Hematopoietic multipotent progenitor cell treated with erythropoietin and hydrocortisone succinate and interleukin-3 and kit ligand, for 6 days (in vitro differentiated cells): ENCODE measurements around the gene MYADM.
"Not testable (repeated sequence)": the region's sequence is repeated elsewhere in the genome, so short reads cannot be mapped to it uniquely, and the experiment has no call there.

Experiments
- DNase-seq: peaks from one replicate; pipeline ENCODE4 v3.0.0-alpha.2; 2015

MYADM gene, protein sequence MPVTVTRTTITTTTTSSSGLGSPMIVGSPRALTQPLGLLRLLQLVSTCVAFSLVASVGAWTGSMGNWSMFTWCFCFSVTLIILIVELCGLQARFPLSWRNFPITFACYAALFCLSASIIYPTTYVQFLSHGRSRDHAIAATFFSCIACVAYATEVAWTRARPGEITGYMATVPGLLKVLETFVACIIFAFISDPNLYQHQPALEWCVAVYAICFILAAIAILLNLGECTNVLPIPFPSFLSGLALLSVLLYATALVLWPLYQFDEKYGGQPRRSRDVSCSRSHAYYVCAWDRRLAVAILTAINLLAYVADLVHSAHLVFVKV

DNA sequence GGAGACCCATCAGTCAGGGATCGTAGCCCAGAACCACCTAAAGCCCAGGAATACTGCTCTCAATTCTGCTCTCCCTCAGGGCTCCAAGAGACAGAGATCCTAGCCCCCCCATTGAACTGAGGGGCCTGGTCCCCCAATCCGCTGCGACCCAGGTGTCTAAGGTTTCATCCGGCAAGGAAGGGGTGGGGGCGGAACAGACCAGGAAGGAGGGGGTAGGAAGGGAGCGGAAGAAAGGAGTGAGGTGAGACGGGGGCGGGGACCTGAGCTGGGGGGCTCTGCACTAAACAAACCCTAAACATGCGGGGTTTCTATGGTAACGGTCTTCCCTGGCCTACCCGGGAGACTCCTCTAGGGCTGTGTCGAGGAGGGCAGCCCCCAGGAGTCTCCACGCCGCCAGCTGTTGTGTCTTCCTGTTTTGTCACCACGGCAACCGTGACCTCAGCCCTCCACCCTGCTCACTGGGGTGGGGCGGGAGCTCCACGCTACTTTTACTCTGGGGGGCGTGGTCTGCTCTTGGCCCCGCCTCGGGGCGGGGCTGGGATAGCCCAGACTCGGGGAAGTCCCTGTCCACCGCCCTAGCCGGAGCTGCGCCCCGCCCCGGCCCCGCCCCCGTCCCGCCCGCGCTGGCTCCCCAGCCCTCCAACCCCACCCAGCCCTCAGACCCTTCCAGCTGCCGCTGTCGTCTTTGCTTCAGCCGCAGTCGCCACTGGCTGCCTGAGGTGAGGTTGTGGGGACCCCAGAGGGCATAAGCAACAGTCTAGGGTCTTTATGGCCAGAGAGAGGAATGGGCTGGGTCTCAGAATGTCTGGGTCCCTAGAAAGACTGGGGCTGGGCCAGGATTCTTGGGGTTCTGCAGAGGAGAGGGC lies at the start of gene MYADM:
Gene MYADM (plus strand): TSS at position 659 of the 866 bp plus-strand sequence. CDS start 5,647 bp downstream, outside the sequence.
- peak; percentile 97 for DNase-seq

DNA sequence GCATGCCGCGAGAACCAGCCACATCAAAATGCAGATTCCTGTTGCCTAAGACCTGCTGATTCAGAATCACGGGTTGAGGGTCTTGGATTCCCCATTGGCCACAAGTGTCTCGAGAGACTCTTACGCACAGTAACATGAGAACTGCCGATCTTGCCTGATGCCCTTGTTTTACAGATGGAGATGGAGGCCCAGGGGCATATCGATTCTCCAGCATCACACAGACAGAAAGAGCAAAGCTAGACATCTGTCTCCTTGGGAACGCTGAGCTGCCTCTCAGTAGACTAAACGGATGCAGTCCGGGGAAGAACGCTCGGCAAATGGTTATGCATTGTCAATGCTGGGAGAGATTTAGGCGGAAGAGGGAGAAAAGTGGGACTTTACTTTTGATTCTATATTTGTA lies 48.9 kb upstream of the MYADM start:
- DNase-seq: no peak

DNA sequence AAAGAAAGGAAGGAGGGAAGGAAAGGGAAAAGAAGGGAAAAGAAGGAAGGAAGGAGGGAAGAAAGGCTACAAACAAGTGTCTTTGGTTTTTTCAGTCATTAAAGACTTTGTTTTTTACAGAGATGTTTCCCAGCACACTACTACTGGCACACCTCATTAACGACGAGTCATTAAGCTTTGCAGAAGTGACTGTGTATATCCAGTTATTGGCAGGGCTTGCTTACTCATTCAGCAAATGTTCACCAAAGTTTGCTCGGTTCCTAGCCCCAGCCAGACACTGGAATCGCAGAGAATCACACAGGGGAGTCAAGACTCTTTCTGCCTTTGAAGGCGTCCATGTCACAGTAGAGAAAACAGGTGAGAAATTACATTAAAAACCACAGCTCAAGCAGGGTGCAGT lies 47.8 kb upstream of the MYADM start:
- no peak for DNase-seq

DNA sequence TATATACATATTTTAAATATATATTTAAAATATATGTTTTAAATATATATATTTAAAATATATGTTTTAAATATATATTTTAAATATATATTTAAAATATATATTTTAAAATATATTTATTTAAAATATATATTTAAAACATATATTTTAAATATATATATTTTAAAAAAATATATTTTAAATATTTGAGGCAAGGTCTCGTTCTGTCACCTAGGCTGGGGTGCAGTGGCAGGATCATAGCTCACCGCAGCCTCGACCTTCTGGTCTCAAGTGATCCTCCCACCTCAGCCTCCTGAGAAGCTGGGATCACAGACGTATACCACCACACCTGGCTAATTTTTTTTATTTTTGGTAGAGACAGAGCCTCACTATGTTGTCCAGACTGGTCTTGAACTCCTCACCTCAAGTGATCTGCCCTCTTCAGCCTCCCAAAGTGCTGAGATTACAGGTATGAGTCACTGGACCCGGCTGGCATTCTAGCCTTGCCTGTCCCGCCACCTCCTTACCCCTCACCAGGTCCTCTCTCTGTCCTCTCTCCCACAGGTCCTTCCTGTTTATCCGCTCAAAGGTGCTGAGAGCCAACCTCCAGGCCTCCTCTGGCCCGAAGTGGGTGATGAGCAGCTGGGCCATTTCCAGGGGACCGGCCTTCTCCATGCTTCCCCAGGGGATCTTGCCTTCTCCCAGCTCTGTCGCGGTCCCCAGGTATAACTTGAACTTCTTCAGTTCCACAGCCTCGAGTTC lies 44.1 kb upstream of the MYADM start:
- no peak for DNase-seq

DNA sequence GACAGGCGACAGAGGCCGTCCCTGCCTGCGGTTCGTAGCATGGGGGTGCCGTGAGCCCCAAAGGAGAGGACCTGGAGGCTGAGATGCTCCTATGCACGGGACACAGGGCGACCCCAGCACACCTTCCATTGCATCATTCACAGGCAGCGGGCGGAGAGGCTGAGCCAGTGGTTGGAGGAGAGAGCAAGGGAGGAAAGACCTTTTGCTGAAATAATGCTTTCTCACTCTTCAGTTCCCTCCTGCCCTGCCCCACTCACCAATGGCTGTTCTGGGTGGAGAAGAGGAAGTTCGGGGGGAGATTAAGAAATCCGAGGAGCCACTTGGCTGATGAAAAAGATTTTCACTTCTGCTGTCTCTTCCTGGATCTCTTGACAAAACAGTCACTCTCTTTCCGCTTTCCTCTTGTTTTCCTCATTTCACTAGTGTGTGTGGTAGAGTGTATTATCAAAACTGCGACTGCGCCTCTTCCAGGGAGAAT lies 43.5 kb upstream of the MYADM start, which contains the start of gene NLRP12:
Gene NLRP12 (minus strand): TSS at position 181 of the 478 bp plus-strand sequence. CDS start 140 bp downstream, at position 41.
- peak; percentile 75 for DNase-seq

DNA sequence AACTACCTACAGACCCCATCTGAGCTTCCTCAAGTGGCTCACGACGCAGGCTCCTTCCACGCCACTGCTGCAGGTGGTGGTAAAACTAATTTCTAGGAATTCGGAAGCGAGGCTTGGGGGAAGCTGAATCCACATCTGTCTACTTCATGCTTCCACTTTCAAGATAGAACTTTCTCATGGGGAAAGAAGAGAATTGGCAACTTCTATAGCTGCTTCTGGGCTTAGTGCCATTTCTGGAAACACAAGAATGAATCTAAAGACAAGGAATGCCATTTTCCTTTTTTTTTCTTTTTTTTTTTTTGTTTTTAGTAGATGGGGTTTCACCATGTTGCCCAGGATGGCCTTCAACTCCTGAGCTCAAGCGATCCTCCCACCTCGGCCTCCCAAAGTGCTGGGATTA lies 40.8 kb upstream of the MYADM start:
- no peak for DNase-seq

DNA sequence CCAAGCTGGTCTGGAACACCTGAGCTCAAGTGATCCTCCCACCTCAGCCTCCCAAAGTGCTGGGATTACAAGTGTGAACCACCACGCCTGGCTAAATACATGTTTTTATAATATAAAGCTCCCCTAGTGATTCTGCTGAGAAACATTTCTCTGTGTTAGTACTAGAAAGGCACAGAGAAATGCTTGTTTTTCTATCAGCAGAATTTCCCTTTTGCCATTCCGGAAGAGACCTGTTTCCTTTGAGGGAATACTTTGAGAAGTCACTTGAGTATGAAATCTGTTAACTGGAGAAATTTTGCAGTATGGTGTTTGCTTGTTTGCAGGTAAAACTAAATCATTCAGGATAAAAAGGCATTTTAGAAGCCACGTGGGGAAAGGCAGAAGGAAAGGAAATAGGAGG lies 39.2 kb upstream of the MYADM start:
- DNase-seq: no peak

DNA sequence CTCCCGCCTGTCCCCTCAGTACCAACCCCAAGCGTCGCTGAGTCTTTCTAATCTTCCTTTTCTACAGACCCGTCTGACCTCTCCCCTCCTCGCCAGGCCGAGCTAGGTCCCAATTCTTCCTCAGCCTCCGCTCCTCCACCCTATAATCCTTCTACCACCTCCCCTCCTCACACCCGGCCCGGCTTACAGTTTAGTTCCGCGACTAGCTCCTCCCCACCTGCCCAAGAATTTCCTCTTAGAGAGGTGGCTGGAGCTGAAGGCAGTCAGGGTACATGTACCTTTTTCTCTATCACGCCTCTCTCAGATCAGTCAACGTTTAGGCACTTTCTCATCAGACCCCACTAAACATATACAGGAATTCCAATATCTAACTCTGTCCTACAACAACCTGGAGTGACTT lies 34.8 kb upstream of the MYADM start:
- DNase-seq: not testable (repeated sequence)

DNA sequence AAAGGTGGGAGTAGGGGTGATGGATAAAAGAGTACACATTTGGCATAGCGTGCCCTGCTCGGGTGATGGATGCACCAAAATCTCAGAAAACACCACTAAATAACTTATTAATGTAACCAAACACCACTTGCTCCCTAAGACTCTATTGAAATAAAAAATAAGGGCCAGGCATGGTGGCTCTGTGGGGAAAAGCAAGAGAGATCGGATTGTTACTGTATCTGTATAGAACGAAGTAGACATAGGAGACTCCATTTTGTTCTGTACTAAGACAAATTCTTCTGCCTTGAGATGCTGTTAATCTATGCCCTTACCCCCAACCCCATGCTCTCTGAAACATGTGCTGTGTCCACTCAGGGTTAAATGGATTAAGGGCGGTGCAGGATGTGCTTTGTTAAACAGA lies 29.2 kb upstream of the MYADM start:
- not testable (repeated sequence) for DNase-seq

DNA sequence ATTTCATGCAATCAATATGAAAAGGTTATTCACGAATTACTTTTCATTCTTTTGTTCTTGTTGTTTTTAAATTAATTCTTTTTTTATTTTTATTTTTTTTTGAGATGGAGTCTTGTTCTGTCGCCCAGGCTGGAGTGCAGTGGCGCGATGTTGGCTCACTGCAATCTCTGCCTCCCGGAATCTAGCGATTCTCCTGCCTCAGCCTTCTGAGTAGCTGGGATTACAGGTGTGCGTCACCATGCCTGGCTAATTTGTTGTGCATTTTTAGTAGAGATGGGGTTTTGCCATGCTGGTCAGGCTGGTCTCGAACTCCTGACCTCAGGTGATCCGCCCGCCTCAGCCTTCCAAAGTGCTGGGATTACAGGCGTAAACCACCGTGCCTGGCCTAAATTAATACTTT lies 27.4 kb upstream of the MYADM start:
- not testable (repeated sequence) for DNase-seq

DNA sequence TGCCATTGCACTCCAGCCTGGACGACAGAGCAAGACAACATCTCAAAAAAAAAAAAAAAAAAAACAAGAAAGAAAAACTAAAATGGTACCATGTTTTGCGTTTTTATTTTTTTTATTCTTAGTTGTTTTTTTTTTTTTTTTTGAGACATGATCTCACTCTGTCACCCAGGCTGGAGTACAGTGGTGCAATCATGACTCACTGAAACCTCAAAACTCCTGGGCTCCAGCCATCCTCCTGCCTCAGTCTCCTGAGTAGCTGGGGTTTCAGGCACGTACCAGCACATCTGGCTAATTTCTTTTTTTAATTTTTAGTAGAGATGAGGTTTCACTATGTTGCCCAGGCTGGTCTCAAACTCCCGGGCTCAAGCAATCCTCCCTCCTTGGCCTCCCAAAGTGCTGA lies 26.8 kb upstream of the MYADM start:
- not testable (repeated sequence) for DNase-seq

DNA sequence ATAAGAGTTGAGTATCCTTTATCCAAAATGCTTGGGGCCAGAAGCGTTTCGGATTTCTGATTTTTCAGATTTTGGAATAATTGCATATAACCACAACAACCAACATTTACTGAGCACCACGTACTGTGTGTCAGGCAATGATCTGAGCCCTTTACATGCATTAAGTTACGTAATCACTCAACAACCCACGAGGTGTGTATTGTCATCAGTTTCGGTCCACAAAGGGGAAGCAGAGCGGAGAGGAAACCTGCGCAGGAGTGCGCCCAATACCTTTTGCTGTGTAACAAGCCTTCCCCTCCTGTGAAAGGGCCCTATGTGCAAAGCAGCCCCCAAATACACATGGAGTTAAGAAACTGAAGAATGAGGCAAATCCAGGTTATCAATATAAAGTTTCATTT lies 22.8 kb upstream of the MYADM start:
- no peak for DNase-seq

DNA sequence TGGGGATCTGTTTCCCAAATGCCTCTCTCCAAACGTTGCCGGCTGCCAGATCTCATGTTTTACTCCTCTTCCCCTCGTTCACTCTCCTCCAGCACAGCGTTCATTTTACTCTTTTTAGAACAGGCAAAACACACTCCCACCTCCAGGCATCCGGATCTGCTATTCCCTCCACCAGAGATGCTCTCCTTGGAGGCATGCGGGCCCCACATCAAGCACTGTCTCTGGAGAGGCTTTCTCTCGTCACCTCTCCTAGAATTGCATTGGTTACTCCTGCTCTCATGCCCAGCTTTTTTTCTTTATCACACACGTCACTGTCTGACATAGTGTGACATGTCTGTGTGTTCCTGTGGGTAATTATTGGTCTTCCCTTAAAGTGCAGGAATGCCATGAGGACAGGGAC lies 20.1 kb upstream of the MYADM start:
- no peak for DNase-seq

DNA sequence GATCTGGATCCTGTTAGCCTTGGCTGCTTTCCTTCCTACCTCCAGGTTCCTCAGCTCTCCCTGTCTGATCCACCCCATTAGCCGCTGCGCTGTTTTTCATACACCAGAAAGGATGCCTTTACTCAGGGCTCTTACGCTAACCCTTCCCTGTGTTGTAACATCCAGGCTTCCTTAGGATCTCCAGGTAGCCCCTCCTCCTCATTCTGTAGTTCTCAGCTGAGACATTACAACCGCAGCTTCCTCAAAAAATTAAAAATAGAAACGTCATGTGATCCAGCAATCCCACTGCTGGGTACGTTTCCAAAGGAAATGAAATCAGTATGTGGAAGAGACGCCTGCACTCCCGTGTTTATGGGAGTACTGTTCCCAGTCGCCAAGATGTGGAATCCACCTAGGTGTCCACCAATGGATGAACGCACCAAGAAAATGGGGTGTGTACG lies 18.4 kb upstream of the MYADM start:
- peak; percentile 6 for DNase-seq

DNA sequence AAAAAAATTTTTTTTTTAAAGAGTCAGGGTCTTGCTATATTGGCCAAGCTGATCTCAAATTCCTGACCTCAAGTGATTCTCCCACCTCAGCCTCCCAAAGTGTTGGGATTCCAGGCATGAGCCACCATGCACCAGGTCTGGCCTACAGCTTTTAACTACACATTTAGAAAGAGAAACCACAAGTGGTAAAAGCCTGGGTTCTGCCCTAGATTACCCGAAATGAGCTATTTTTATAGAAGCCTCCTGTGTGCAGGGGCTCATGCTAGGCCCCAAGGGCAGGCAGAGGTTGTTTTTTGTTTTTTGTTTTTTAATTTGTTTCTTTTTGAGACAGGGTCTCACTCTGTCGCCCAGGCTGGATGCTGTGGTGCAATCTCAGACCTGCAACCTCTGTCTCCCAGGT lies 14.0 kb upstream of the MYADM start:
- DNase-seq: no peak

DNA sequence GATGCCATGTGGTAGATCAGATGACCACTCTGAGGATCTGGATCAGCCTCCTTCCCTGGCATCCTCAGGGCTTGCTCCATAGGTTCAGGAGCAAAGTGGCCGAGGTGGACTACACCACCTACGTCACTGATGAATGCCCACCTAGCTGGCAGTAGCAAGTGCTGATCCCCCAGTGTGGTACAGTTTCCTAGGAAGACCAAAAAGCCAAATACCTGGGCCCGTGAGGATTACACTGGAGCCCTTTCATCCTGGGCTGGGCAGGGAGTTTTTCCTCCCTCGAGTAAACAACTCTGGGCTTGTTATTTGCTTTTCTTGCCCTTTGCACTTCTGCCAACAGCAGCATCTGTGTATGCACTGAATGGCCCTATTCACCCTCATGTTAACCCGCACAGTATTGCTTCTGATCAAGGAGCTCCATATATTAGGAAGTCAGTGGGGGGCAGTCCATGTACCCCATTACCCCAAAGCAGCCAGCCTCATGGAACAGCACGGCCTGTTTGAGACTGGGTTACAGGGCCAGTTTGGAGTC lies 3.3 kb upstream of the MYADM start:
- no peak for DNase-seq

DNA sequence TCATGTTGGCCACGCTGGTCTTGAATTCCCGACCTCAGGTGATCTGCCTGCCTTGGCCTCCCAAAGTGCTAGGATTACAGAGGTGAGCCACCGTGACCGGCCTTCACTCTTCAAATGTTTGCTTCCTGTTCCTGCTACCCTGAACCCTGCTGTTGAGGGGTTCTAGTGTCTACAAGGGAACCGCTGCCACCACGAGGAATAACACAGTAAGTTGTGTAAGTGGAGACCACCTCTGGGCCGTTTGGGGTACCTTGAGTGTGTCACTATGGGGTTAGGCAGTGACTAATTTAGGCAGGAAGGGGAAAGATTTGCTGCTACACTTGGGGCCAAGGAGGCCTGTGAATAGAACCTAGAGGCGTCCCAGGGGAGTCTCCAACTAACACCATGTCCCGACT lies 2.2 kb upstream of the MYADM start:
- no peak for DNase-seq

DNA sequence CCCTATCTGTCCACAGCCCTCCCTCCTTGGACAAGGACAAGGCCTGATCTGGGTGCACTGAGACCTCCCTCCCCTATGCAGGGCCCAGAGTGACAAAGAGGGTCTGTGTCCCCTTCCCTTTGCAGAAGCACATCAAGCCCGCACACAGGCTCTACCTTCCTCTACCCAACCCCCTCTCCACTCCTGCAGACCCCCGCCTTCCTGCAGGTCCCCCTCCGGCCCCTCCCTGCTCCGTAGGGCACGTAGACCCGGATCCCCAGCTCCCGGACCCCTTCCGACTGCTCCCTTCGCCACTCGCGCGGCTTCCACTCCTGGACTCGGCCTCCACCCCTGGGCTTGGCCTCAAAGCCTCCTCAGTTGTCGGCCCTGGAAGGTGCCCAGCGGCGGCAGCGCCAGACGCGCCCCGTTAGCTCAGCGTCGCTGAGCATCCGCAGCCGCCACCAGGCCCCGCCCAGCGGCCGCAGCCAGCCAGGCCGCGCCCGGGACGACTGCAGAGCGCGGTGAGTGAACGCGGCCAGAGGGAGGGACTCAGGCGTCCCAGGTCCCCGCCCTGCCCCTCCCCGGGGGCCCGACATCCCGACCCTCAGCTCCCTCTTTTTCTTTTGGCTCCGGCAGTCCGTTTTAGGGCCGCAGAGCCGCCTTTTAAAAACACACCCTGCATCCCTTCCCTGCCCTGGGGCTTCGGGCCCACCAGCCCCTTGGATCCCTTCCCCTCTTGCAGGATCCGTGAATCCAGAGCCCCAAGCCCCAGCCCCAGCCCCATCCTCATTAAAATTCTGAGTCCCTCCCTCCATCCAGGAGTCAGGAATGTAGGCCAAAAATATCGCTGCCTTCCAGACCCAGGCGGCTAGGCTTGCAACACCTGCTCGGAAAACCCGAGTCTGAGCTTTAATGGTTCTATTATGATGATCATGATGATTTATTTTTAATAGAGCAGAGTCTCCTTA lies 1.5 kb upstream of the MYADM start:
- DNase-seq: peak; percentile 76

DNA sequence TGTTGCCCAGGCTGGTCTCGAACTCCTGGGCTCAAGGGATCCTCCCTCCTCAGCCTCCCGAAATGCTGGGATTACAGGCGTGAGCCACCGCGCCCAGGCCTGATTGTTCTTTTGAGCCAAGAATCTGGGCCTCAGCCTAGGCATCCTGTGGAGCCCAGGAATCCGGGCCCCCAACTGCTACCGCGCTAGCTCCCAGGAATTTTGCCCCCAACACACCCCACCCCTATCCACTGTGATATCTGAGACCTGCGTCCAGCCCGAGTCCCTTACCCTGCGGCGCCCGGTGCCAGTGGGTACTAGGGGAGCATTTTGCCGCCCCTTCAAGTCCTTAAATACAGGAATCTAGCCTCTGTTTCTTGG lies 838 bp upstream of the MYADM start:
- DNase-seq: no peak

DNA sequence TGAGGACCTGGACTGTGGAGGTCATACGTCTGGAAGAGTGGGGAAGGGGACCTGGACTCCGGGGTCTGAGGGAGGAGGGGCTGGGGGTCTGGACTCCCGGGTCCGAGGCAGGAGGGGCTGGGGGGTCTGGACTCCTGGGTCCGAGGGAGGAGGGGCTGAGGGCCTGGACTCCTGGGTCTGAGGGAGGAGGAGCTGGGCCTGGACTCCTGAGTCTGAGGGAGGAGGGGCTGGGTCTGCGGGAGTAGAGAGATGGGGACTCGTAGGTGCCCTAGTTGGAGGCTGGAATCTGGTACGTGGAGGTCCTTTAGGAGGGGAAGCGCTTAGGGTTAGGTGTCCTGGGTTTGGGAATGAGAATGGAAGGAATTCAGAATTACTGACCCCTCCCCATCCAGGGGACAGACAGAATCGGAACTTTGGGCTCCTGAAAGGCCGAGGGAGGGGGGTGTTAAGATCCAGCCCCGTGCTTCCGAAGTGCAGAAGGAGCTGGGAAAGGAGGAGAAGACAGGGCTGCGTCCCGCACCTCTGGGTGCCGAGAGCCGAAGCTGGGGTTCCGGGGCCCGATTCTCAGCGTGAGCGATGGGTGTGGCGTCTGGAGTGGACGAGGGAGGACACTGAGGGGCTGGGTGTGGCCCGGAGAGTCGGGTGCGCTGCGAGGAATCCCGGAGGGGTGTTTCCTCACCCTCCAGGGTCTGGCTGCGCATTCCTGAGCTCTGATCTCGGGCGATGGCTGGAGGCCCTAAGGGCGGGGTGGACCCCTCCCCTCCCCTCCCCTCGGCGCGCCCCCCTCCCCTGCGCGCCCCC lies 608 bp downstream of the MYADM start:
- peak; percentile 47 for DNase-seq
